PC-3 (cell line): ENCODE results near the gene SEC16A. TPM values are rescaled to one million over a fixed set of nuclear protein-coding genes. Genes with fewer than 3 reads are reported as not detected.

ENCODE experiments used
- ATAC-seq: fragments of 200-7000 bp; cut with Tn5 transposase; 2 replicates; pipeline ENCODE4 v1.9.1; 2020; ENCODE audit warnings: mild to moderate bottlenecking, moderate library complexity
- BruUV-seq: library from RNA; stranded (reverse); fragments of 400-500 nt; replicated peaks from 2 replicates; lab custom pipeline; 2021; lab: Mats Ljungman, UMichigan
- CTCF ChIA-PET: fragments of 300-600 bp; sonication (Branson Sonifier 250); formaldehyde crosslinking; loops from one replicate; lab custom pipeline; 2022; ENCODE audit warnings: antibody characterized with exemption; lab: Charles Lee
- POLR2A ChIA-PET: fragments of 300-600 bp; sonication (Branson Sonifier 250); formaldehyde crosslinking; loops from one replicate; lab custom pipeline; 2022; ENCODE audit warnings: antibody characterized with exemption; ENCODE audit not compliant: unreplicated experiment; lab: Charles Lee
- DNase-seq: peaks from one replicate; pipeline ENCODE4 v3.0.0-alpha.2; 2015
- H2AFZ ChIP-seq: fragments of 300-600 bp; sonication (generic); 2 replicates; pipeline ENCODE4 v1.6.0; 2016; ENCODE audit warnings: antibody characterized with exemption, low read length
- H3F3A ChIP-seq: fragments of 300-600 bp; sonication (generic); one replicate; pipeline ENCODE4 v1.6.0; 2017; ENCODE audit warnings: antibody characterized with exemption, low read length, control low read depth, mild to moderate bottlenecking; ENCODE audit not compliant: unreplicated experiment
- H3K27ac ChIP-seq: fragments of 300-600 bp; sonication (generic); 2 replicates; pipeline ENCODE4 v1.5.1; 2016; ENCODE audit warnings: mild to moderate bottlenecking, low read length
- H3K27me3 ChIP-seq: fragments of 300-600 bp; sonication (generic); 2 replicates; pipeline ENCODE4 v1.6.1; 2016; ENCODE audit warnings: low read length, mixed read lengths
- H3K36me3 ChIP-seq: fragments of 300-600 bp; sonication (generic); 2 replicates; pipeline ENCODE4 v1.6.1; 2016; ENCODE audit warnings: low read depth, mixed run types, low read length, mixed read lengths
- H3K4me1 ChIP-seq: fragments of 300-600 bp; sonication (generic); 2 replicates; pipeline ENCODE4 v1.5.1; 2016; ENCODE audit warnings: low read length; ENCODE audit not compliant: insufficient read depth
- H3K4me2 ChIP-seq: fragments of 300-600 bp; sonication (generic); 2 replicates; pipeline ENCODE4 v1.6.0; 2016; ENCODE audit warnings: low read length
- H3K4me3 ChIP-seq: fragments of 300-600 bp; sonication (generic); 2 replicates; pipeline ENCODE4 v1.5.1; 2016; ENCODE audit warnings: mild to moderate bottlenecking, low read length, mixed read lengths
- H3K79me2 ChIP-seq: fragments of 300-600 bp; sonication (generic); 2 replicates; pipeline ENCODE4 v1.6.1; 2017; ENCODE audit warnings: low read length, mixed read lengths
- H3K9ac ChIP-seq: fragments of 300-600 bp; sonication (generic); 2 replicates; pipeline ENCODE4 v1.6.0; 2016; ENCODE audit warnings: mild to moderate bottlenecking, low read length
- H3K9me2 ChIP-seq: fragments of 300-600 bp; sonication (generic); replicated peaks from 2 replicates; pipeline ENCODE4 v1.6.1; 2016; ENCODE audit warnings: mixed run types, low read length, mixed read lengths
- H3K9me3 ChIP-seq: fragments of 300-600 bp; sonication (generic); 2 replicates; pipeline ENCODE4 v1.6.1; 2016; ENCODE audit warnings: low read length, mixed read lengths
- H4K20me1 ChIP-seq: fragments of 300-600 bp; sonication (generic); 2 replicates; pipeline ENCODE4 v1.6.1; 2016; ENCODE audit warnings: low read length, mixed read lengths
- CTCF ChIP-seq: fragments of 300-600 bp; sonication (generic); conservative IDR thresholded peaks from 2 replicates; pipeline ENCODE4 v1.5.1; 2017; ENCODE audit warnings: antibody characterized with exemption, low read depth, mild to moderate bottlenecking, low read length
- EZH2 ChIP-seq: fragments of 300-600 bp; sonication (generic); IDR thresholded peaks from one replicate; pipeline ENCODE4 v1.6.1; 2017; ENCODE audit warnings: antibody characterized with exemption, mild to moderate bottlenecking, low read length; ENCODE audit not compliant: unreplicated experiment
- EZH2phosphoT487 ChIP-seq: fragments of 300-600 bp; sonication (generic); IDR thresholded peaks from 2 replicates; pipeline ENCODE4 v1.6.1; 2018; ENCODE audit warnings: mild to moderate bottlenecking, antibody characterized with exemption, low read length, borderline replicate concordance
- intact Hi-C: fragments of 100-400 bp; cut with micrococcal nuclease; formaldehyde crosslinking; loops from 2 replicates; pipeline ENCODE4 v1.9.0; 2023
- total RNA-seq: library from RNA; depleted of rRNA; stranded (reverse); fragments of >200 nt; gene quantifications from 2 replicates; pipeline ENCODE4 v1.2.3, GENCODE V29; 2014

Gene SEC16A
- total RNA-seq, 1 experiment from 2014 or later, result 28.3 TPM

- no peak for ATAC-seq
- Histone ChIP-seq H3K9ac (no peak overlapping the region), H4K20me1 (peaks cover 8% of the 10 kb centered on the region; the same call in 1 of the 2 replicates)
Measured at GRCh38 chr9:136441681-136442245, 41.1 kb downstream of the SEC16A start.

GRCh38 chr9:136441191-136441680 lies 41.6 kb downstream of the SEC16A start:
- Histone ChIP-seq H3K4me1 (peaks cover 14% of the 10 kb centered on the region), H3K9me2 (no peaks in the 10 kb centered on the region), H3K9me3 (no peaks in the 10 kb centered on the region), H3K9ac (no peak overlapping the region), H3F3A (no peaks in the 10 kb centered on the region), H4K20me1 (peaks cover 8% of the 10 kb centered on the region; the same call in 1 of the 2 replicates), H3K36me3 (peaks cover 4% of the 10 kb centered on the region; the same call in 1 of the 2 replicates), H3K27ac (no peak overlapping the region), H3K27me3 (no peaks in the 10 kb centered on the region), H3K79me2 (peaks cover 32% of the 10 kb centered on the region), H2AFZ (no peak overlapping the region), H3K4me3 (no peak overlapping the region), H3K4me2 (no peak overlapping the region)
- ATAC-seq (no peak), DNase-seq (no peak)
- ChIA-PET POLR2A (no interaction called here), CTCF (no interaction called here)
- intact Hi-C loops, result no loop called here
- TF ChIP-seq CTCF (no peak), EZH2phosphoT487 (no peak), EZH2 (no peak)
- no TSS peak for BruUV-seq

More at GRCh38 chr9:136441681-136442245, 41.1 kb downstream of the SEC16A start:
- H3K79me2 ChIP-seq, result peaks cover 27% of the 10 kb centered on the region
- H3K4me1 ChIP-seq, result peaks cover 13% of the 10 kb centered on the region
- ChIA-PET CTCF (no interaction called here), POLR2A (no interaction called here)
- DNase-seq, result no peak
- H3F3A ChIP-seq, result no peaks in the 10 kb centered on the region
- H3K4me3 ChIP-seq, result no peak overlapping the region
- no peaks in the 10 kb centered on the region for H3K27me3 ChIP-seq
- no peaks in the 10 kb centered on the region for H3K9me2 ChIP-seq
- H2AFZ ChIP-seq, result no peak overlapping the region
- peaks cover 4% of the 10 kb centered on the region; the same call in 1 of the 2 replicates for H3K36me3 ChIP-seq
- H3K4me2 ChIP-seq, result no peak overlapping the region
- TF ChIP-seq CTCF (no peak), EZH2phosphoT487 (no peak), EZH2 (no peak)
- BruUV-seq, result no TSS peak
- intact Hi-C loops, result no loop called here
- H3K9me3 ChIP-seq, result no peaks in the 10 kb centered on the region
- no peak overlapping the region for H3K27ac ChIP-seq
